SH-SY5Y (cell line): ENCODE results near the gene PRG2.

Source experiments
- GATA2 ChIP-seq: IDR thresholded peaks from 2 replicates; pipeline ENCODE4 v1.6.1; 2011; ENCODE audit warnings: mild to moderate bottlenecking, low read depth, low read length
- GATA3 ChIP-seq: IDR thresholded peaks from 2 replicates; pipeline ENCODE4 v1.6.1; 2011; ENCODE audit warnings: low read depth, mild to moderate bottlenecking, low read length, moderate library complexity

DNA sequence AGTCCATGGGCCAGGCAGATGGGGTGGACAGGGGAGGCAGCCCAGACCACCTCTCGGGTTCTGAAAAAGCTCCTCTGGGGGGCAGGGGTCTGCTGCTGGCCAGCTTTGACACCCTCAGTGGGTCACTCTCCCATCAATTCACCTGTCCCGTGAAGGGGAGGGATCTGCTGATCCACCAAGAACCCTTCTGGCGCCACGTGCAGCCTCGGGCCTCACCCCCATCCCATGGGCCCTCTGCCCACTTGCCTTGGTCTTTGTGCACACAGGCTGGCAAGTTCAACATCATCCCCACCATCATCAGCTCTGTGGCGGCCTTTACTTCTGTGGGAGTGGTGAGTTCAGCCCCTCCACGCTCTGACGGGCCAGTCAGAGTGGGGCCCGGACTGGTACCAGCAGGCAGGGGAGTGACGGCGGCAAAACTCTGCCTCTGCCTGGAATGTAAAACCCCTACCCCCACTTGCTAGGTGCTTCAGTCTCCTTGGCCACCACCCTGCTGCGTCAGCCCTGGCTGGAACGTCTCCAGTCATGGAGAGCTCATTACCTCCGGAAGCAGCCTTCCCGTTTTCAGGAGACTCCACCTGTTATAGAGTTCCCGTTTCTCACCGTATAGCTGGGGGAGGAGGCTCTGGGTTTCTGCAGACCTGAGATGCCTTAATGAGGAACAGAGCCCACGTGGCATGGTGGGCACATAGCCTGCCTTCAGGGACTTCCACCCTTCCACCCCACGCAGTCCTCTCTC lies 22.2 kb downstream of the PRG2 start:
- no peak for TF ChIP-seq GATA3
- no peak for TF ChIP-seq GATA2
